Measurements from ENCODE around the gene GPR39.

Gene GPR39

DNA sequence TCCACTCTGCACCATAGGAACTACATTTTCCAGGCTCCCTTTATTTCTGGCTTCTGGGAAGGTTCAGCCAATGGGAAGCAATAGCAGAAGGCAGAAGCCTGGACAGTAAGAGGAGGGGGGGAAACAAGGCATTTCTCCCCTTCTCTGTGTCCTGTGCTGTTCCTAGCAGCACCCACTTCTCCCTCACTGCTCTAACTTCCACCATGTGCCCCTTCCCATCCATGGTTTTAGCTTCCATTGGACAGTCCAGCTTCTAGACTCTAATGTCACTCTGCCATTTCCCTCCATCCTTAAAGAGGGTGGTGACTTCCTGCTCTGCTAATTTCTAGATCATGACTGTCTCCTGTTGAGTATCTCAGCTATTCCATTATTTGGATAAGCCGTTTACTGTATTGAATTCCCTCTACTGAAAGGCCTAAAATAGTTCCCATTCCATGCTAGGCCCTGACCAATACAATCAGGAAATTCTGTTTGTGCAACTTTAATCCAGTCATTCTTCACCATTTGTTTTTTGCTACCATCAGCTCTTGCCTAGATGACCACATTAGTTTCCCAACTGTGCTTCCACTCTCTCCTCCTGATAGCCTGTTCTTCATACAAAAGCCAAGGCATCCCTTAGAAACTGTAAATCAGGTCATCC lies 274.2 kb downstream of the GPR39 start:
- Histone ChIP-seq H3K9ac (ENCODE audit: low read length in 5 of 5) (no peak overlapping the region), H3K4me1 (ENCODE audit: control insufficient read depth in 5 of 5, insufficient read depth in 5 of 5, low read length in 5 of 5) (peaks cover 0 to 13% (median 4%) of the 10 kb centered on the region in 5 donors), H3K36me3 (ENCODE audit: control insufficient read depth in 5 of 5, insufficient read depth in 5 of 5, low read length in 5 of 5) (no peaks in the 10 kb centered on the region), H3K9me3 (ENCODE audit: control insufficient read depth in 5 of 5, low read length in 5 of 5) (no peaks in the 10 kb centered on the region), H3K27ac (ENCODE audit: low read depth, low read length) (no peak overlapping the region), H3K27me3 (ENCODE audit: control insufficient read depth in 5 of 5, insufficient read depth in 4 of 5, low read length in 5 of 5) (no peaks in the 10 kb centered on the region), H3K4me3 (ENCODE audit: low read depth in 1 of 5, low read length in 5 of 5) (no peak overlapping the region)

DNA sequence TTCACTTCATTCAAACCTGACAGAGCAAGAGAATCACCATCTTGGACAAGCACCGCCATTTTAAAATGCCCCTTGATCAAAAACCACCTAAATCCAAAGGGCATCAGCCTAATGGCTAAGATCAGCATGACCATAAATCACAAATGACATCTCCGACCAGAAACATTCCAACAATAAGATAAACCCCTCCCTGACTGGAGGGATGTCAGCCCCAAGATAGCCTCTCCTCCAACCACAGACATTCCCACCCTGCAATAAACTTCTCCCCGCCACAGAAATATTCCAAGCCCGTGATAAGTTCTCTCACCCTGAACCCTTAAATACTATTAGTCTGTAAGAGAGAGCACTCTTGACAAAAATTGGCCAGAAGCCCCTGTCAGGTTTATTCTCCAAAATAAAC lies 275.0 kb downstream of the GPR39 start:
- Histone ChIP-seq H3K4me3 (ENCODE audit: low read depth in 1 of 5, low read length in 5 of 5) (no peak overlapping the region), H3K27ac (ENCODE audit: low read depth, low read length) (no peak overlapping the region), H3K4me1 (ENCODE audit: control insufficient read depth in 5 of 5, insufficient read depth in 5 of 5, low read length in 5 of 5) (peaks cover 0 to 13% (median 4%) of the 10 kb centered on the region in 5 donors), H3K36me3 (ENCODE audit: control insufficient read depth in 5 of 5, insufficient read depth in 5 of 5, low read length in 5 of 5) (no peaks in the 10 kb centered on the region), H3K9ac (ENCODE audit: low read length in 5 of 5) (no peak overlapping the region), H3K9me3 (ENCODE audit: control insufficient read depth in 5 of 5, low read length in 5 of 5) (no peaks in the 10 kb centered on the region), H3K27me3 (ENCODE audit: control insufficient read depth in 5 of 5, insufficient read depth in 4 of 5, low read length in 5 of 5) (no peaks in the 10 kb centered on the region)

GRCh38 chr2:132692816-132693215 lies 276.2 kb downstream of the GPR39 start:
- Histone ChIP-seq H3K9me3 (ENCODE audit: control insufficient read depth in 5 of 5, low read length in 5 of 5) (no peaks in the 10 kb centered on the region), H3K27me3 (ENCODE audit: control insufficient read depth in 5 of 5, insufficient read depth in 4 of 5, low read length in 5 of 5) (no peaks in the 10 kb centered on the region), H3K36me3 (ENCODE audit: control insufficient read depth in 5 of 5, insufficient read depth in 5 of 5, low read length in 5 of 5) (no peaks in the 10 kb centered on the region), H3K4me3 (ENCODE audit: low read depth in 1 of 5, low read length in 5 of 5) (no peak overlapping the region), H3K9ac (ENCODE audit: low read length in 5 of 5) (no peak overlapping the region), H3K27ac (ENCODE audit: low read depth, low read length) (no peak overlapping the region), H3K4me1 (ENCODE audit: control insufficient read depth in 5 of 5, insufficient read depth in 5 of 5, low read length in 5 of 5) (peaks cover 0 to 17% (median 4%) of the 10 kb centered on the region in 5 donors)

Measured in subcutaneous abdominal adipose tissue (tissue), 5 donors.